ENCODE results near the gene YIPF4.
"Not testable (repeated sequence)": the region's sequence is repeated elsewhere in the genome, so short reads cannot be mapped to it uniquely, and the experiment has no call there.

The YIPF4 gene

DNA sequence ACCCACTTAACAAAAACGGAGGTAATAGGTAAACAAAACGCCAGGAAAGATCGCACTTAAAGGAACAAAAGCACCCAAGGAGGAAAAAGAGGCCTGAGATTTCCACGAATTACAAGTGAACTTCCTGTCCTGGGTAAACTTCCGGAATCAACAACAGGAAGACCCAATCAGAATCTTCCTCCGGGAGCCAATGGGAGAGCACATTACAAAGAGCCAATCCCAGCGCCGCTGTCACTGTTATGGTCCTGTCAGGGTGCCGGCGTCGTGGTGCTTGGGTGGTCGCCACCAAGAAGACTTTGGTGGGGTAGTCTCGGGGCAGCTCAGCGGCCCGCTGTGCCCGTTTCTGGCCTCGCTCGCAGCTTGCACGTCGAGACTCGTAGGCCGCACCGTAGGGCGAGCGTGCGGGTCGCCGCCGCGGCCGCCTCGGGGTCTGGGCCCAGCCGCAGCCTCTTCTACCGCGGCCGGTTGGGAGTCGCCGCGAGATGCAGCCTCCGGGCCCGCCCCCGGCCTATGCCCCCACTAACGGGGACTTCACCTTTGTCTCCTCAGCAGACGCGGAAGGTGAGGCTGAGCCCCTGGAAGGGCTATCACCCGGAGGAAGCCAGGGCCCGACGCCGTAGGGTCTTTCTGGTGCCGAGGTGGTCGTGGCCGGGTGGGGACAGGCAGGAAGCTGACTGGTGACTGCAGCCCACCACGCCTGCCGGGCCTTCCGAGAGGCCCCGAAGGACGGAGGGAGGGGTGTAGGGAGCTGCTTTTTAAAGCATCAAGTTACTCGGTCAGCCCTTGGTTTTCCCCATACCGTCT, at the start of gene YIPF4:
Gene YIPF4, plus strand, starts transcription at position 231 of the 804 bp plus-strand sequence. Its CDS starts 252 bp downstream, at position 483.
- peak; percentile 82 for DNase-seq

DNA sequence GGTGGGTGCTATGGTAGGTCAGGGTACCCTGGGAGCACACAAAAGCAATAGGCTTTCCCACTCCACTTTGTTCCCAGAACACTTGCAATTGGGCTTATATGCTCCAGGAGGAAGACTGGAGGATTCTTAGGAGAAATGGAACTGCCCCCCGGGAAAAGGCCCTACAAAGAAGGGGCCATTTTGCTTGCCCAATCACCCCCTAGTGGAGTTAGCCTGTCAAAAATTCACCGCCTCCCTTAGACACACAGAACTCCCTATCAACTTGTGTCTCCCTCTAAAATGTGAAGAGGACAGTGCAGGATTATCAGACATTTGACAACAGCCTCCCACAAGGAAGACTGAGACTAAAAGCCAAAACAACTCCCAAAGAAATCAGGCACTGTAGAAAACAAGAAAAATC, 49.5 kb upstream of the YIPF4 start:
- no peak for DNase-seq

DNA sequence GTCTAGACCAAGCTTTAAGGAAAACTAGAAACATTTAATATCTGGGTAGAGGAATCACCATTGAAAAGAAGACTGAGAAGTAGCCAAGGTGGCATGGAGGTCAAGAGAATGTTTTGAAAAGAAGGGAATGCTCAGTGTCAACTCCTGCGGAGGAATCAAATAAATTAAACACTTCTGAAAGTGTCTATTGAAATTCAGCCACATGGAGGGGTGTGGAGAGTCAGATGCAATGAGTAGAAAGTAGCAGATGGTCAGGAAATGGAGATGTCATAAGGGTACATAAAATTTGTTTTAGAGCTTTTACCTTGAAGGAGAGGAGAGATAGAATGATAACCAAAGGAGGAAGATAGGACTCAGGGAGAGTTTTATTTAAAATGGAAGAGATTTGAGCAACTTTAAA, 48.1 kb upstream of the YIPF4 start:
- no peak for DNase-seq

DNA sequence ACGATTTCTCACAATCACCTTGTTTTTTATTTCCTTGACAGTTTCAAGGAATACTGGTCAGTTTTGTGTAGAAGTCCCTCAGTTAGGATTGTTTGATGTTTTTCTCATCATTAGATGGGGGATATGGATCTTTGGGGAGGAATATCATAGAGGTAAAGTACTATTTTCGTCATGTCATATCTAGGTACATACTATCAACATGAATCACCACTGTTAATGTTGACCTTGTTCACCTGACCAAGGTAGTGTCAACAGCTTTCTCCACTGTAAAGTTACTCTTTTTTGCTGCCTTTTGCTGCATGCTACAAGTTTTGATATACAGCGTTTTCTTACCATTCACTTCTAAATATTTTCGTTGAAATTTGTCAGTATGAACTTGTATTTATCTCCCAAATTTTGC, 45.7 kb upstream of the YIPF4 start:
- DNase-seq = no peak

DNA sequence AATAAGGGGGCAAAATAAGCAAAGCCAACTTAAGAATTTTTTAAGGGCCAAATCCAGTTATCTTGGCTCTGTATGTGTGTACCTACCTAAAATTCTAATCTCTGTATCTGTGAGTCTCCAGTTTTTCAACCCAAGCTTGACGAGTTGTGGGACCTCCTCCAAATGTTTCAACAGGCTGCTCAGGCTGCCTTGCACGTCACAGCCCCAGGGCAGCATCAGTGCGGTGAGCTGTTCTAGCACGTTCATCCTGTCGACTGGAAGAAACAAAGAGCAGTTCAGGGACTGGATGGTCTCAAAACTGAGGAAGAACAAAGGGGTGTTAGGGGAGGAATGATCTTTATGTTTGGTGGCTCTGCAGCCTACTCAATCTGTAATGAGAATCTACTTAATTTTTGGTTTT, 42.4 kb upstream of the YIPF4 start:
- no peak for DNase-seq

DNA sequence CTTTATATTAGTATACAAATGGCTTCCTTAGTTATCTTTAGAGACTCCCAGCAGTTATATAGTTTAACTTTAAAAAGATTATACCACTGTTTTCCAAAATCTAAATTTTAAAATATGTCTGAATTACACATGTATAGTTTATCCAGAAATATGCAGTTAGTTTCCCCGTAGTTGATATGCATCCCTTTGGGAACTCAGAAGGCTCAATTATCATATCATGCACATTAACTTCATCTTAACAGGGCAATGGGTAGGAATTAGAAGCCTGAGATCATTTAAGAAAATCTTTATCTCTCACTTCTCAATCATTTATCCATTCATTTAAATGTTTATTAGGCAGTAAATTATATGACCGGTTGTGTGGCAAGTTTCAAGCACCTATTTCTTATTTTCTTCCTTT, 40.2 kb upstream of the YIPF4 start:
- DNase-seq = no peak

DNA sequence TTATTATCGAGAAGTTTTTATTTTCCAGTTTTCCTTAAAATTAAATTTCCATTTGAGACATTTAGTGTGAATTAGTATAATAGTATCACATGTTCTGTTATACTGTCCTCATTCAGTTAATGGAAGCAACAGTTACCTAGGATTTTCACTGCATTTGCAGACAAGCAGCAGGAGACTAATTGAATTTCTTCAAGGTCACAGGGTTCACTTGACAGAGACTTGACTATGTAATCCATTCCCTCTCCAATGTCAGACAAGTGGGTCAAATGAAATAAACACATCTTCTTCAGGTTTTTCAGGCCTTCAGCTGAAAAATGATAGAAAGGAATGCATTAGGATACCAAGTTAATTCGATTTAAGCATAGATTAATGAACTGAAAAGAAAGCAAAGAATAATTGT, 39.7 kb upstream of the YIPF4 start:
- no peak for DNase-seq

DNA sequence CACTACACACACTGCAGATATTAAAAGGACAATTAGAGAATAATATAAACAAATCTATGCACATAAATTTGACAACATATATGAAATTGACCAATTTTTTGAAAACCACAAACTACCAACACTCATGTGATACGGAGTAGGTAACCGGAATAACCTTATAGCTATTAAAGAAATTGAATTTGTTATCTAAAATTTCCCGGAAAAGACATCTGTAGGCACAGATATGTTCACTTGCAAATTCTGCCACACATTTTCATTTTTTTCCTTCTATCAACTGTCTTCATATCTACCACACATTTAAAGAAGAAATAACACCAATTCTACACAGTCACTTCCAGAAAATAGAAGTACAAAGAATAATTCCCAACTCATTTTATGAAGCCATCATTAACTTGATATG, 35.4 kb upstream of the YIPF4 start:
- DNase-seq = no peak

DNA sequence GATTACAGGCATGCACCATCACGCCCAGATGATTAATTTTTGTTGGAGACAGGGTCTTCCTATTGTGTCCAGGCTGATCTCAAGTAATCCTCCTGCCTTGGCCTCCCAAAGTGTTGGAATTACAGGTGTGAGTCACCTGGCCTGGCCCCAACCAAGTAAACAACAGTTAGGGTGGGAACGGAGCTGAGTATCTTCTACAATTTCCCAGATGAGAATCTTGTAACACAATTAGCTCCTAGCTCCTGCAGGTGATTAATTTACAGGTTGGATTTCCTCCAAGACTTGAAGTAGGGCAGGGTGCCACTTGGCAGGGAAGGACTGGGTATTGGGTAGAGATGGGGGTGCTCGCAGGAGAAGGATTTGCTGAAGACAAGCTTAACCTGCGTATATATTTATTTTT, 30.8 kb upstream of the YIPF4 start:
- DNase-seq = no peak

DNA sequence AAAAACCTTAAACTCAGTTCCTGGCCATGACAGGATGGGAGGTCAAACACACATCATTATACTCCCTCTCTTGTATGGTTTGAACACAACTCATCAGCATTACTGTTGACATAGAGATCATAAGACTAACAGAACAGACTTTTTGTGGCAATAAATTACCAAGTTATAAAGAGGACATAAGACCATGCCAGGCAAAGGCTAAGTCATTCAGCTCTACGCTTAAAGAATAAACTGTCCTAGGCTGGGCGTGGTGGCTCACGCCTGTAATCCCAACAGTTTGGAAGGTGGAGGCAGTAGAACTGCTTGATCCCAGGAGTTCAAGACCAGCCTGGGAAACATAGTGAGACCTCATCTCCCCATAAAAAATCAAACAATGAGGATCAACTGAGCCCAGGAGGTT, 29.4 kb upstream of the YIPF4 start:
- no peak for DNase-seq

DNA sequence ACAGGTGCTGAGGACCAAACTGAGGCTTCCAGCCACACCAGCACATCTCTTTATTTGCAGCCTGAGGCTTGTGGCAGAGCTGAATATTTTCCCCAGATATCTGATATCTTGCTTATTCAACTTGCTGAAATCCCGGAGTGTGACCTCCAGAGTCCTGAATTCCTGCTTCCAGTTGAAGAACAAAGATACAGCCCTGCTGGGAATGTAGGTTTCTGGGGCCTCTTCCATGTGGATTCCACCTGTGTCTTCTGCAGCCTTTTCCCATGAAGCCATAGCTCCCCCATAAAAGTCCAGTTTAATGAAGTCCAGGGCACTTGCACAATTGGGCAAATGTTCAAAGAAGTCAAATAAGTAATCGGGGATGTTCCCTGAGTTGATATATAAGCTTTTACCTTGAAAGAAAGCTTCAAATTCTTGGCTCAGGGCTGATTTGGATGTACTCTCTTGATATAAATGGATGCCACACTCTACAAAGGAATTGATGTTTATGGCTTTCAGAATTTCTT, 27.9 kb upstream of the YIPF4 start:
- DNase-seq = no peak

DNA sequence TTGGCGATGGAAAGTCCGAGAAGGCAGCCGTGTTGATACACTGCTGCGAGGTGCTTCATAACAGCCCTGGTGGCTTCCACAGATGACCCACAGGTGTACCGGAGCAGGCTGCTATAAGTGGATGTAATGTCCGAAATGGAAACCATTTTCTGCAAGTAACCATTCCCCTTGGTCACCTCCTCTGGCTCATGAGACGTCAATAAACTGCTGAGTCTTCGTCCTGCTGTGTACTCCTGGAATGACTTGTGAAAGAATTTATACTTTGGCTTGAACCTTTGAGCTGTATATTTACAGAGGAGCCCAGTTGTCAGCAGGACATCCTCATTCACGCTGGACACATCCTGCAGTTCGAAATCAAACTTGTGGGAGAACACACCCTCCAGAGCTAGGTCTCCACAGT, 27.4 kb upstream of the YIPF4 start:
- DNase-seq = no peak

DNA sequence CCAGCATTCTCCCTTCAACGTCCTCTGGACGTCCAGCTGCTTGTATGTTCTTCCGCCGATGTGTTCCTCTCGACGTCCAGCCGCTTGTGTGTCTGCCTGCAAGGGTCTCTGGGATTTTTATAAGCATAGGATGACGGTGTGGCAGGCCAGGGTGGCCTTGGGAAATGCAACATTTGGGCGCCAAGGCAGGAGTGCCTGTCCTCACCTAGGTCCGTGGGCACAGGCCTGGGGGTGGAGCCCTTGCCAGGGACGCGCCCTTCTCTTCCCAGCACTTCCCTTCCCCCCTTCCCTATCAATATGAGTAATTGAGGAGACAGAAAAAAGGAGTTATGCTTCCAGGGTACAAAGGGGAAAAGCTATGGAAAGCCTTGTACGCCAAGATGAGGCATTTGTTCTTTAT, 19.5 kb upstream of the YIPF4 start:
- DNase-seq = no peak

DNA sequence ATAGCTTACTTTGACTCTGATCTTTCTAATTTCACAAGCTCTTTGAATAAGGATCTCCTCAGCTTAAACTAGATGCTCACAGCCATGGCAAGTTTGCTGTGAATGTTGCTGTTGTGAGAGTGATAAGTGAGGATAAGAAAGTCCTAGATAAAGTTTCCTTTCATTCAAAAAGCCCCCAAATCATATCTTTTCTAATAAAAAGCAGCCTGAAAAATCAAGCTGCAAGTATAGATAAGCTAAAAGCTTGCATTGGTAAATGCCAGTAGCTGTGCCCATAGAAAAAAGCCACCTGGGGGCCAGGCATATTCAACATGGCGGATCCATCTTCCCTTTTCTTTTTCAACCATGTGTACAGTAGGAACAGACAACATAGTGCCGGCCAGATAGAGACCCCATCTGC, 17.3 kb upstream of the YIPF4 start:
- DNase-seq = no peak

DNA sequence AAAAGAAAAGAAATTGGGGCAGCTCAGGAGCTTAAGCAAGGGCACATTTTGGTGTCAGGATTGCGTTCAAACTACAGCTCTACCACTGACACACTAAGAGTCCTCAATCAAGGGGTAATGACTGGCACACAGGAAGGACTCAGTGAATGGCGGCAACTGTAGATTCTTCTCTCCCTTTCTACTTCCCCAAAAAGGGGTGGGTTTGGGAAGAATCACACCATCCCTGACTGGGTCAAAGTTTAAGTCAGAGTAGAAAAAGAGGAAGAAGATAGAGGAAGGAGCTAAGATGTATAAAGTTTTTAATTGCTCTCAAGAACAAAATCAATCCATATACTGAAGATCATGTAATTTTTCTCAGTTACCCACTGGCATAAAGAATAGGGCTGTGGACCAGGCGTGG, 15.6 kb upstream of the YIPF4 start:
- DNase-seq = no peak

DNA sequence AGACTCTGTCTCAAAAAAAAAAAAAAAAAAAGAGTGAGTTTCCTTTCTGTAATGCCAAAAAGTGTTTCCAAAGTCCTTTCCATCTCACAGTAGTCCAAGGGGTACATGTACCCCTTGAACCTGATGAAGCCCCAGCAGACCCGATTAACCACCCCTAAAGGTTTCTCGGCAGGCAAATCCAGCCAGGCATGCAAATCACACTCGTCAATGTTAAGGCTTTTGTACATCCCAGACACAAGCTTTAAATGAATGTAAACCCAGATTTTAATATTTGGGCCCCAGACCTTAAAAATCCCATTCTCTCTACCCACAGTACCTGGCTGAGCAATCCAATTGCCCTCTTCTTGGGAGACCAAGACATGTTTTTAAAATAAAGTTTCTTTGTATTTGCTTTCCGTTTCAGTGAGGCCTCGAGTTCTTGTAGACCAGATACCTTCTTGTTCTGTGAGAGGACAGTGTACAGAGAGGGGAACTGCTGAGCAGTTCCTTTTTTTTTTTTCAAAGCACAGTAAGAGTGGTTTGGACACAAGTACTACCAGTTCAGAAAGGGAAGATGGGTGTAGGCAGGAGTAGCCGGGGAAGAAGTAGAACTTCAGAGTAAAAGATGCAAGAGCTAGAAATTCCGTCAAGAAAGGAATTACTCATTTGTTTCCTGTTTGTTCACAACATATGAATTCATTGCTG, 13.1 kb upstream of the YIPF4 start, which contains the start of gene NLRC4:
Gene NLRC4, minus strand, starts transcription at position 465 of the 684 bp plus-strand sequence. CDS start 8,111 bp downstream, outside the sequence.
- no peak for DNase-seq

DNA sequence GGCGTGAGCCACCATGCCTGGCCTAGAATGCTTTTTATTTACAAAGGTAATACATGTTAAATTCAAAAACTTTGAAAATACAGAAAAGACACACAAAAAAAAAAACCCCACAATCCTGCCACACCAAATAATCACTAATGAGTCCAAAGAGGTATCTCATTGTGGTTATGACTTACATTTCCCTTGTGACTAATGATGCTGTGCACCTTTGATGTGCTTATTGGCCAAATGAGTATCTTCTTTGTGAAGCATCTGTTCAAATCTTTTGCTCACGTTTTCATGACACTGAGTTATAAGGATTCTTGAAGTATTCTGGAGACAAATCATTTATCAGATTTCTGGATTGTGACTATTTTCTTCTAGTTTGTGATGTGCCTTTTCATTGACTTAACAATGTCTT, 6.6 kb upstream of the YIPF4 start:
- DNase-seq = no peak

DNA sequence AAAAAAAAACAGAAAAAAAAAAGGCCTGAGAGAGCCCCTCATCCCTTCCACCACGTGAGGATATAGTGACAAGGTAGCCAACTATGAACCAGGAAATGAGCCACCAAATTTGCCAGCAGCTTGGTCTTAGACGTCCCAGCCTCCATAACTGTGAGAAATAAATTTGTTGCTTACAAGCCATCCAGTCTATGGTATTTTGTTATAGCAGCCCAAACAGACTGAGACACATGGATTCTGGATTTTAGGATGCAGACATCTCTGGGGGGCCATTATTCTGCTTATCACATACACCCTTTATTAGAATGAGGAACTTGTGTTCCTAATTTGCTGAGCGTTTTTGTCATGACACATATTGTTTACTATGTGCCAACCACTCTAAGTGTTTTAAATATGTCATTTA, 5.4 kb upstream of the YIPF4 start:
- no peak for DNase-seq

DNA sequence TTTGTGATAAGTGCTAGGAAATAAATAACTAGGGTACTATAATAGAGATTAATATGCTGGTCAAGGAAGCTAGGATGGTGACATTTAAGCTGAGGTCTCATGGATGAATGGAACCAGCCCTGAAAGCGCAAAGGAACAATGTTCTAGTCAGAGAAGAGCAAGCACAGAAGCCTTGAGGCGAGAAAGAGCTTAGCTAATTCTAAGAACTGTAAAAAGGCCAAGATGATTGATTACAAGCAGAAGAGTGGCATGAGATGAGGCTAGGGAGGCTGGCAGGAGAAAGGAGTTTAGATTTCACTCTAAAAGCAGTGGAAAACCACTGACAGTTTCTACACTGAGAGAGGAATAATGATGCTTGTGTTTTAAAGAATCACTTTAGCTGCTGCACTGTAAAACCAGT, 3.4 kb upstream of the YIPF4 start:
- DNase-seq = no peak

DNA sequence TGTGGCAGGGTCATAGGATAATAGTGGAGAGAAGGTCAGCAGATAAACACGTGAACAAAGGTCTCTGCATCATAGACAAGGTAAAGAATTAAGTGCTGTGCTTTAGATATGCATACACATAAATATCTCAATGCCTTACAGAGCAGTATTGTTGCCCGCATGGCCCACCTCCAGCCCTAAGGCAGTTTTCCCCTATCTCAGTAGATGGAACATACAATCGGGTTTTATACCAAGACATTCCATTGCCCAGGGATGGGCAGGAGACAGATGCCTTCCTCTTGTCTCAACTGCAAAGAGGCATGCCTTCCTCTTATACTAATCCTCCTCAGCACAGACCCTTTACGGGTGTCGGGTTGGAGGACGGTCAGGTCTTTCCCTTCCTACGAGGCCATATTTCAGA, 1.9 kb upstream of the YIPF4 start:
- not testable (repeated sequence) for DNase-seq

DNA sequence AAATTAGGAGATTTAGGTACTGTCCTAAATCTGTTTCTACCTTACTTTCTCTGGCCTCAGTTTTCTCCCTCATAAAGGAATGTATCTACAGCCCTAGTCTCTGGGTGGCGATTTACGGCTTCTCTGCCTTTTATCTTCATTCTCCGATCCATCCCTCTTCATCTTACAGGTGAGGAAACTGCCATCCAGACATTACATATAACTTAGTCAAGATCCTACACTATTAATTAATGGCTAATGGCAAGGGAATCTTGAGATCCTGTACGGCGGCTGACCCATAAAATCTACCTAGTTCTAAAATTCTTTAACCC, 386 bp upstream of the YIPF4 start:
- no peak for DNase-seq

DNA sequence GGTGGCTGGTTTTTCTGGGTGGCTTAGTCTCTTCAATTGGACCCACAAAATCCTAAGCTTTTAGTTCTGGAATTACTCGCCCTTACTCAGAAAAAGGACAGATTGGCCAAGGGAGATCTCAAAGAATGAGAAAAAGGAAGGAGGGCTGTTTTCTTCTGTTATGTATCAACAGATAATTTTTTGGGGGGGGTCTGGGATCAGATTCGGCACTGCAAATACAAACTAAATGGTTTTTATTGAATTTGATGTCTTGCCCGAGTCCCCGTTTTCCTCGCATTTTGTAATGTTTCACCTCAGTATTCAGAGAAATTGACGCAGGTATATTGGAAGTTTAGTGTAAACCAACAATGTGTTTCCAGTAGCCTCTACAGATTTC, 762 bp downstream of the YIPF4 start:
- DNase-seq = no peak

DNA sequence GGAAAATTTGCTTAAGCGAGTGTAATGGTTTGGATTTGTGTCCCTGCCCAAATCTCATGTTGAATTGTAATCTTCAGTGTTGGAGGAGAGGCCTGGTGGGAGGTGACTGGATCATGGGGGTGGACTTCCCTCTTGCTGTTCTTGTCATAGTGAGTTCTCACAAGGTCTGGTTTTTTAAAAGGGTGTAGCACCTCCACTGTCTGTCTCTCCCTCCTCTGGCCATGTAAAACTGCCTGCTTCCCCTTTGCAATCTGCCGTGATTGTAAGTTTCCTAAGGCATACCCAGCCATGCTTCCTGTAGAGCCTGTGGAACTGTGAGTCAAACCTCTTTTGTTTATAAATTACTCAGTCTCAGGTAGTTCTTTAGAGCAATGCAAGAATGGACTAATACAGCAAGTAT, 6.6 kb downstream of the YIPF4 start:
- no peak for DNase-seq

DNA sequence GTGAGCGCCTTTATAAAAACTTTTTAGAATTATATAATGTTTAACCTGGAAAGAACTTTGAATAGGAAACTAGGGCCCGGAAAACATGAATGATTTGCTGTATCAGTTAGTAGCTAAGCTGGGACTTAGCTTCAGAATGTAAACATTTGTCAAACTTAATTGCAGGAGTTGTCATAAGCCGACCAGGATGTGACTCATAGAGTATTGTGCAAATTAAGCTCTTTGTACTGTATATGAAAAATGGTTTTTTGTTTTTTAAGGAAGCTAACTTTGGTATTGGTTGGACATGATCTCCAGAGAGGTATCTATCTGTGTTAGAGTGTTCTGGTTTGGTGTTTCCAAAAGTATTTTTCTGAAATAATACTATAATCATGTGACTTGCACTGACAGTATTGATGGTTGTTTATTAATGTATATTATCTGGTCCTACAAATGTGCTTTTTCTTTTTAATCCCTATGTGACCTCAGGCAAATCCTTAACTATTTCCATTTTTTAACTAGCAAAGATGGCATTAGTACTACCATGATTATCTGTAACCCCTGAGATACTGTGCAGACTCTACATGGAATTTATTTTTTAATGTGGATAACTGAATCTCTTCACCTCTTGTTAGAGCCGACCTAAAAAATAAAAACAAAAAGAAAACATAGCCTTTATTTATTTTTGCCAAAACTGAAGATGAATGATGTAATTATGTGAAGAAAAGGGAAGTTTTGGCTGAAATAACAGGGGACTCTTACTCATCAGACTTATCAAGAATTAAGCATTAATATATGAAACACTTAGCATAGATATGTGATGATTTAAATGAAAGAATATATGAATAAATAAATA, 11.7 kb downstream of the YIPF4 start:
- DNase-seq = no peak
